SJSA1 (cell line): ENCODE measurements around the gene PDGFD. TPM values are rescaled to one million over a fixed set of nuclear protein-coding genes. Genes with fewer than 3 reads are reported as not detected.

Experiments
- DNase-seq, 2 experiments: peaks; one replicate each; pipeline ENCODE4 v3.0.0-alpha.2; 2015 to 2020; ENCODE audit warnings: low spot score in 2 of 2, low read depth in 1 of 2
- H3K27ac ChIP-seq: fragments of 250-450 bp; sonication (Bioruptor Pico); 2 replicates; pipeline ENCODE4 v1.5.1; 2020; ENCODE audit warnings: mild to moderate bottlenecking, moderate library complexity
- H3K27me3 ChIP-seq: fragments of 250-450 bp; sonication (Bioruptor Pico); replicated peaks from 2 replicates; pipeline ENCODE4 v1.5.1; 2020; ENCODE audit warnings: mild to moderate bottlenecking, moderate library complexity
- H3K36me3 ChIP-seq: fragments of 250-450 bp; sonication (Bioruptor Pico); 2 replicates; pipeline ENCODE4 v1.5.1; 2020; ENCODE audit warnings: mild to moderate bottlenecking
- H3K4me1 ChIP-seq: fragments of 250-450 bp; sonication (Bioruptor Pico); replicated peaks from 2 replicates; pipeline ENCODE4 v1.6.1; 2021; ENCODE audit warnings: mild to moderate bottlenecking
- H3K4me3 ChIP-seq: fragments of 250-450 bp; sonication (Bioruptor Pico); 2 replicates; pipeline ENCODE4 v1.5.1; 2020; ENCODE audit warnings: mild to moderate bottlenecking
- H3K9me3 ChIP-seq: fragments of 250-450 bp; sonication (Bioruptor Pico); replicated peaks from 2 replicates; pipeline ENCODE4 v1.5.1; 2020; ENCODE audit warnings: mild to moderate bottlenecking
- total RNA-seq: library from RNA; depleted of rRNA; stranded (reverse); fragments of >200 nt; shearing (Covaris generic); gene quantifications from 2 replicates; pipeline ENCODE4 v1.2.3, GENCODE V29; 2014

The PDGFD gene
- total RNA-seq, 1 experiment from 2014 or later, result 6.6 TPM

- Histone ChIP-seq H3K27me3 (no peaks in the 10 kb centered on the region), H3K4me1 (no peaks in the 10 kb centered on the region)
- no peak for DNase-seq
These were observed 89.8 kb downstream of the PDGFD start for GRCh38 chr11:104073950-104074705.

GRCh38 chr11:104067534-104067933, 96.4 kb downstream of the PDGFD start:
- Histone ChIP-seq H3K27ac (no peak overlapping the region), H3K9me3 (no peaks in the 10 kb centered on the region), H3K4me1 (no peaks in the 10 kb centered on the region), H3K27me3 (no peaks in the 10 kb centered on the region), H3K36me3 (no peaks in the 10 kb centered on the region), H3K4me3 (no peak overlapping the region)
- no peak for DNase-seq

More at GRCh38 chr11:104073950-104074705, 89.8 kb downstream of the PDGFD start:
- H3K4me3 ChIP-seq, result no peak overlapping the region
- no peak overlapping the region for H3K27ac ChIP-seq
- no peaks in the 10 kb centered on the region for H3K36me3 ChIP-seq
- no peaks in the 10 kb centered on the region for H3K9me3 ChIP-seq

- Histone ChIP-seq H3K36me3 (no peaks in the 10 kb centered on the region), H3K4me3 (no peak overlapping the region), H3K27ac (no peak overlapping the region), H3K4me1 (no peaks in the 10 kb centered on the region), H3K27me3 (no peaks in the 10 kb centered on the region), H3K9me3 (no peaks in the 10 kb centered on the region)
- no peak for DNase-seq
These were observed 99.8 kb downstream of the PDGFD start for GRCh38 chr11:104064034-104064630.

- H3K4me1 ChIP-seq, result no peaks in the 10 kb centered on the region
- DNase-seq, result no peak
- H3K27me3 ChIP-seq, result no peaks in the 10 kb centered on the region
- H3K9me3 ChIP-seq, result no peaks in the 10 kb centered on the region
- no peak overlapping the region for H3K27ac ChIP-seq
- no peaks in the 10 kb centered on the region for H3K36me3 ChIP-seq
- H3K4me3 ChIP-seq, result no peak overlapping the region
These were observed 102.0 kb downstream of the PDGFD start for GRCh38 chr11:104061853-104062521.

- H3K27me3 ChIP-seq, result no peaks in the 10 kb centered on the region
- no peaks in the 10 kb centered on the region for H3K9me3 ChIP-seq
- no peaks in the 10 kb centered on the region for H3K4me1 ChIP-seq
- no peak overlapping the region for H3K4me3 ChIP-seq
- no peaks in the 10 kb centered on the region for H3K36me3 ChIP-seq
- no peak overlapping the region for H3K27ac ChIP-seq
- no peak for DNase-seq
These were observed 103.1 kb downstream of the PDGFD start for GRCh38 chr11:104060820-104061219.

GRCh38 chr11:104060004-104060794, 103.7 kb downstream of the PDGFD start:
- no peaks in the 10 kb centered on the region for H3K36me3 ChIP-seq
- no peaks in the 10 kb centered on the region for H3K4me1 ChIP-seq
- no peak overlapping the region for H3K27ac ChIP-seq
- H3K4me3 ChIP-seq, result no peak overlapping the region
- DNase-seq, result no peak
- H3K9me3 ChIP-seq, result no peaks in the 10 kb centered on the region
- no peaks in the 10 kb centered on the region for H3K27me3 ChIP-seq

GRCh38 chr11:104058680-104059079, 105.3 kb downstream of the PDGFD start:
- H3K9me3 ChIP-seq, result no peaks in the 10 kb centered on the region
- H3K4me3 ChIP-seq, result no peak overlapping the region
- DNase-seq, result no peak
- H3K4me1 ChIP-seq, result no peaks in the 10 kb centered on the region
- H3K27me3 ChIP-seq, result no peaks in the 10 kb centered on the region
- no peaks in the 10 kb centered on the region for H3K36me3 ChIP-seq
- H3K27ac ChIP-seq, result no peak overlapping the region

- no peak for DNase-seq
- H3K4me3 ChIP-seq, result no peak overlapping the region
These were observed 106.0 kb downstream of the PDGFD start for GRCh38 chr11:104057908-104058307.

GRCh38 chr11:104055596-104055995, 108.4 kb downstream of the PDGFD start:
- Histone ChIP-seq H3K27me3 (no peaks in the 10 kb centered on the region), H3K4me1 (no peaks in the 10 kb centered on the region), H3K4me3 (no peak overlapping the region), H3K36me3 (no peaks in the 10 kb centered on the region), H3K9me3 (no peaks in the 10 kb centered on the region), H3K27ac (no peak overlapping the region)
- DNase-seq, result no peak

More at GRCh38 chr11:104057908-104058307, 106.0 kb downstream of the PDGFD start:
- H3K36me3 ChIP-seq, result no peaks in the 10 kb centered on the region
- no peaks in the 10 kb centered on the region for H3K27me3 ChIP-seq
- H3K4me1 ChIP-seq, result no peaks in the 10 kb centered on the region
- no peak overlapping the region for H3K27ac ChIP-seq
- H3K9me3 ChIP-seq, result no peaks in the 10 kb centered on the region

GRCh38 chr11:104054911-104055529, 108.9 kb downstream of the PDGFD start:
- H3K27ac ChIP-seq, result no peak overlapping the region
- no peak for DNase-seq
- H3K9me3 ChIP-seq, result no peaks in the 10 kb centered on the region
- H3K4me3 ChIP-seq, result no peak overlapping the region
- H3K36me3 ChIP-seq, result no peaks in the 10 kb centered on the region
- no peaks in the 10 kb centered on the region for H3K27me3 ChIP-seq
- no peaks in the 10 kb centered on the region for H3K4me1 ChIP-seq

- DNase-seq, result no peak
- Histone ChIP-seq H3K27me3 (no peaks in the 10 kb centered on the region), H3K27ac (no peak overlapping the region), H3K4me3 (no peak overlapping the region), H3K4me1 (no peaks in the 10 kb centered on the region), H3K9me3 (no peaks in the 10 kb centered on the region), H3K36me3 (no peaks in the 10 kb centered on the region)
These were observed 110.0 kb downstream of the PDGFD start for GRCh38 chr11:104053743-104054478.

- no peaks in the 10 kb centered on the region for H3K27me3 ChIP-seq
- no peaks in the 10 kb centered on the region for H3K9me3 ChIP-seq
- H3K4me1 ChIP-seq, result no peaks in the 10 kb centered on the region
- H3K4me3 ChIP-seq, result no peak overlapping the region
- no peak overlapping the region for H3K27ac ChIP-seq
- no peak for DNase-seq
- H3K36me3 ChIP-seq, result no peaks in the 10 kb centered on the region
These were observed 112.2 kb downstream of the PDGFD start for GRCh38 chr11:104051778-104052177.

- no peak overlapping the region for H3K27ac ChIP-seq
- H3K27me3 ChIP-seq, result no peaks in the 10 kb centered on the region
- no peak overlapping the region for H3K4me3 ChIP-seq
- H3K9me3 ChIP-seq, result no peaks in the 10 kb centered on the region
- no peak for DNase-seq
- no peaks in the 10 kb centered on the region for H3K4me1 ChIP-seq
- no peaks in the 10 kb centered on the region for H3K36me3 ChIP-seq
These were observed 114.8 kb downstream of the PDGFD start for GRCh38 chr11:104049116-104049515.
